GM21390 (cell line): ENCODE results near the gene MCM6.

ENCODE experiments used
- ATAC-seq: cut with Tn5 transposase; IDR thresholded peaks from one replicate; pipeline ENCODE4 v1.9.1; 2021; ENCODE audit not compliant: unreplicated experiment

The MCM6 gene

GRCh38 chr2:135790423-135790822 is 85.8 kb downstream of the MCM6 start:
- no peak for ATAC-seq
